Ramos (cell line): ENCODE results near the gene WNK1.

ENCODE experiments used
- in situ Hi-C: fragments of 300-500 bp; cut with MboI; formaldehyde crosslinking; loops from one replicate; pipeline ENCODE4 v1.14.3; 2022; ENCODE audit warnings: low sequenced_read_pairs; ENCODE audit not compliant: unreplicated experiment

Gene WNK1

DNA sequence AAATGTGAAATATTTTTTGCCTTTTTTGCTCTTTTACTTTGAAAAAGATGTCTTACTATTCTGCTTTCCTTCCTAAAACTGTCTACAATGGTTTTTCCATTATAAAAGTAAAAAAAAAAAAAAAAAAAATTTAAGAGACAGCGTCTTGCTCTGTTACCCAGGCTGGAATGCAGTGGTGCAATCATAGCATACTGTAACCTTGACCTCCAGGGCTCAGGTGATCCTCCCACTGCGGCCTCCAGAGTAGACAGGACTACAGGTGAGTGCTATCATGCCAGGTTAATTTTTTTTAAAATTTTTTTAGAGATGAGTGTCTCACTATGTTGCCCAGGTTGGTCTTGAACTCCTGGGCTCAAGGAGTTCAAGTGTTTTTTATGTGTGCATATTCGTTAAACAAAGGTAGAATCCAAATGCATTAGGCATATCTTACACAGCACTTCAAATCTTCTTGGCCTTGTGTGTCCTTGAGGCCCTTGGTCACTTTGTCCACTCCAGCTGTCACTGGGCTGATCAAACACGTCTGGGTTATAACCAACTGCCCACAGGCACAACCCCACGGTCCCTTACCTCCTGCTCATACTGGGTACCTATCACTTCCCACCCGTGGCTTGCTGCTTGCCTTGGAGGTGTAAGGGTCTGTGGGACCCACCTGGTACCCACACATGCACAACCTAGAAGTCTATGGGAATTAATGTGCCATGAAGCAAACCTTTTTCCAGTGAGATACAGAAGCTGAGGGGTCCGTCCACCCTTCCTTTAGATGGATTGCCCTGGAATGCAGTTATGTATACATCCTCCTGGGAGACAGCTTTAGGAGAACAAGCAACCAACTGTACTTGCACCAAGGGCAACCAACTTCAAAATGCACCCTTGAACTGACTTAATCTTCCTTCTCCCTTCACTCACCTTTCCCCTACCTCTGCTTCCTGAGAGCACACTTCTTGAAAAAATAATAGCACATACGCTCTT lies 184.3 kb downstream of the WNK1 start:
- in situ Hi-C loops, result no loop called here

DNA sequence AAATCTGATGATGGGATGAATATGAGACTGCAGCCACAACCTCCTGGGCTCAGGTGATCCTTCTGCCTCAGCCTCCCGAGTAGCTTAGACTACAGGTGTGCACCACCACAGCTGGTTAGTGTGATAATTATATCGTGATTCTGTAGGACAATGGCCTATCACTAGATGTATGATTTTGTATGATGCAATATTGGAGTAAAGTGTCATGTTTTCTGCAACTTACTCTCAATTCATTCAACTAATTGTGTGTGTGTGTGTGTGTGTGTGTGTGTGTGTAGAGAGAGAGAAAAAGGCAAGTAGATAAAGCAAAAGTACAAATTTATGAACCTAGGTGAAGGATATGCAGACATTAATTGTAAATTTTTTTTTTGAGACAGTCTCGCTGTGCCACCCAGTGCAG lies 186.4 kb downstream of the WNK1 start:
- in situ Hi-C loops, result no loop called here

DNA sequence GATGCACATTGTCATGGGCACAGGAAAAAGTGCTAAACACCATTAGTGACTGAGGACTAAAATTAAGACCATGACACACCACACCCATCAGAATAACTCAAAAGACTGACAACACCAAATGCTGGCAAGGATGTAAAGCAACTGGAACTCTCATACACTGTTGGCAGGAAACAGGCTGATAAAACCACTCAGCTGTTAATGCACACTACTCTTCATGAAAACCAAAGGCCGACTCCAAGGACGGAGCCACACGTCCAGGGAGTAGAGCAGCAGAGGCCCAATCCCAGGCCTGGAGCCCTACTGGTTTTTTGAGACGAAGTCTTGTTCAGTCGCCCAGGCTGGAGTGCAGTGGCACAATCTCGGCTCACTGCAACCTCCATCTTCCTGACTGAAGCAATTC lies 190.7 kb downstream of the WNK1 start:
- in situ Hi-C loops, result loop anchor here (10.0 kb wide), 1 partner anchor 368 kb away; no protein-coding TSS in a partner anchor

DNA sequence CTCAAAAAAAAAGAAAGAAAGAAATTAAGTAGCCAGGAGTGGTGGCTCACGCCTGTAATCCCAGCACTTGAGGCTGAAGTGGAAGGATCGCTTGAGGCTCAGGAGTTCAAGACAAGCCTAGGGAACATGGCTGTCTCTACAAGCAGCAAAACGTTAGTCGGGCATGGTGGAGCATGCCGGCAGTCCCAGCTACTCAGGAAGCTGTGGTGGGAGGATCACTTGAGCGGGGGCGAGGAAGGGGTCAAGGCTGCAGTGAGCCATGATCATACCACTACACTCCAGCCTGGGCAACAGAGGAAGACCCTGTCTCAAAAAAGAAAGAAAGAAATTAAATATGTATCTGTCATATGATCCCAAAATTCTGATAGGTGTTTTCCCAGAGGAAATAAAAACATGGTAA lies 191.8 kb downstream of the WNK1 start:
- in situ Hi-C loops, result loop anchor here (10.0 kb wide), 1 partner anchor 369 kb away; no protein-coding TSS in a partner anchor

DNA sequence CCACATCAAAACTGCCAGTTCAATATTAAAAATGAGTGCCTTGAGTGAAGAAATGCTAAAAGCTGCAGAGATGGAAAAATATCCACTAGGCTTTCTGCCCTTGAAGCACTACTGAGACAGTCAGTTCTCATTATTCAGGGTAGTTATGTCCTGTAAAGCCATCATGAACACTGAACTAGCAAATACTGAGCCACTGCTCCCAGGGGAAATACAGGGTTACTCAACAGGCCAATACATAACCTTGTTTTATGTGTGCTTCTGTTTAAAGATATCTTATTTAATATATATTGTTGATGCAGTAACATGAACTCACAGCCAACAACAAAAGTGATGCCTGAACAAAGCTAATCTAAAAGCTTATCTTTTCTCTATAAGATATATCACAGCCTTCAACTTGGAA lies 193.8 kb downstream of the WNK1 start:
- in situ Hi-C loops, result loop anchor here (10.0 kb wide), 1 partner anchor 371 kb away; no protein-coding TSS in a partner anchor

GRCh38 chr12:946631-947030 lies 194.3 kb downstream of the WNK1 start:
- in situ Hi-C loops, result loop anchor here (10.0 kb wide), 1 partner anchor 372 kb away; no protein-coding TSS in a partner anchor

- in situ Hi-C loops, result loop anchor here (10.0 kb wide), 1 partner anchor 373 kb away; no protein-coding TSS in a partner anchor
Measured at GRCh38 chr12:948238-948637, 195.9 kb downstream of the WNK1 start.

- in situ Hi-C loops, result loop anchor here (10.0 kb wide), 1 partner anchor 375 kb away; no protein-coding TSS in a partner anchor
Measured at GRCh38 chr12:949453-950191, 197.2 kb downstream of the WNK1 start, which contains the start of gene RAD52. Gene RAD52, minus strand, starts transcription at chr12:949694. Its CDS starts 16,636 bp downstream, at chr12:933058.

- in situ Hi-C loops, result no loop called here
Measured at GRCh38 chr12:951176-951575, 198.8 kb downstream of the WNK1 start.

DNA sequence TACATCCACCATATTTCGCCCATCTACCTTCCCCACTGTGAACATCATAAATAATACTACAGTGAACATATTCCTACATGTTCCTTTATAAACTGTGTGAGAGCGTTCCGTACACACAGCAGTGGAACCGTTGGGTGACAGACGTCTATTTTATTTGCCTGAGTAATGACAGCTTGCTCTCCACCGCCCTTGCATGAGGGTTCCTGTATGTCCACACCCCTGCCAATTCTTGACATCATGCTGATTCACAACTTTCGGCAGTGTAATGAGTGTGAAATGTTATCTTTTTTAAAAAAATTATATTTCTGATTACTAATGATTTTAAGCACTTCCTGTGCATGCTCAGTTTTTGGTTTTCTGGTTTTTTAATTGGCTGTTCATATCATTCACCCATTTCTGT lies 201.4 kb downstream of the WNK1 start:
- in situ Hi-C loops, result no loop called here

- in situ Hi-C loops, result no loop called here
Measured at GRCh38 chr12:954741-955140, 202.4 kb downstream of the WNK1 start.

DNA sequence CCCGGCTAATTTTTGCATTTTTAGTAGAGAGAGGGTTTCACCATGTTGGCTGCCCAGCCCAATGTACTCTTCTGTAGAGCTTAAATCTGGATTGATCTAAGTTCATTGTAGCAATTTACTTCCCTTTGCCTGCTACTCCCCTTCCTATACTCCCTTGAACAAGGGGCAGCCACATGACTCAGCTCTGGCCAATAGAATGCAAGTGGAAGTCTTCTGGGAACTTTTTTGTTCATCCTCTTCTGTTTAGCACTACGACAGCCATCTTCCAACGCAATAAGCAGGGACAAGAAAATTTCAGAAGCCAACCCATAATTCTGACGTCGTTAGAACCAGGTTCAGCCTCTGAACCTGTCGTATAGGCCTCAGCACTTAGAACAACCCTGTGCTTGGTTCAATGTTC lies 203.6 kb downstream of the WNK1 start:
- in situ Hi-C loops, result no loop called here

DNA sequence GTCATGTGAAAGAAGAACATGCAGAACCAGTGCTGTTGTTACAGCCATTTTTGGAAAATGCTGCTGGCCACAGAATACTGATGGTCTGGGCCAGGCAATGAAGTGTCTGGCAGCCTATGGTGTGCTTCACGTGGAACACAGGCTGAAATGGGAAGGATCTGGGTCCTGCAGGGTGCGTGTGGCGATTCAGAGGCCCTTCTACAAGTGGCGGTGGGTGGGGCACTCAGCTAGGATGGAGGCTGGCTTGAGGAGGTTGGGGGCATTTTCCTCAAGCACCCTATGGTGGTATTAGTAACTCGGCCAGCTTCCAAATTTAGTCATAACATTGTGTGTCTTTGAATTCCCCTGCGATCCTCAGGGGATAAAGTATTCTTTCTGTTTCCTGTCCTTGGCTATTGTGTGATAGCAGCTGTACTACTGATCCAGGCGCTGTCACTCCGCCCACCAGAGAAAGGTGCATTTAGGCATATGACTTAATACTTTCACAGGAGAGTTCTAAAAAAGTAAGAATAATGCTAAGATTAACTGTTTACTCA lies 206.3 kb downstream of the WNK1 start:
- in situ Hi-C loops, result no loop called here
